ENCODE results near the gene PRRX2.

The PRRX2 gene

GRCh38 chr9:129702589-129703520 lies 37.4 kb downstream of the PRRX2 start:
- TF ChIP-seq CTCF (conservative IDR thresholded peaks at IDR 0.05), result no peak
- no peak overlapping the region for H3K27ac ChIP-seq

- no peak overlapping the region for H3K27ac ChIP-seq
- no peak for TF ChIP-seq CTCF (conservative IDR thresholded peaks at IDR 0.05)
Observed at GRCh38 chr9:129703667-129704355, 38.4 kb downstream of the PRRX2 start.

- TF ChIP-seq CTCF (conservative IDR thresholded peaks at IDR 0.05), result no peak
- no peak overlapping the region for H3K27ac ChIP-seq
Observed at GRCh38 chr9:129704807-129705206, 39.4 kb downstream of the PRRX2 start.

GRCh38 chr9:129708793-129709192 lies 43.3 kb downstream of the PRRX2 start:
- TF ChIP-seq CTCF (conservative IDR thresholded peaks at IDR 0.05), result no peak
- no peak overlapping the region for H3K27ac ChIP-seq

- no peak overlapping the region; the same call in 1 of the 2 replicates for H3K27ac ChIP-seq
Observed at GRCh38 chr9:129709438-129710168, 44.2 kb downstream of the PRRX2 start.

GRCh38 chr9:129710169-129710453 lies 44.7 kb downstream of the PRRX2 start:
- TF ChIP-seq CTCF (conservative IDR thresholded peaks at IDR 0.05), result no peak
- H3K27ac ChIP-seq, result peak overlapping the region; percentile 95; the same call in 1 of the 2 replicates

More at GRCh38 chr9:129709438-129710168, 44.2 kb downstream of the PRRX2 start:
- TF ChIP-seq CTCF (conservative IDR thresholded peaks at IDR 0.05), result no peak

Data from VCaP (cell line).